ENCODE data around the gene JPH3. TPM values are rescaled to one million over a fixed set of nuclear protein-coding genes. Genes with fewer than 3 reads are reported as not detected.

The JPH3 gene
- total and polyA plus RNA-seq, 2 experiments from 2014 or later = 8.0 to 39.3 TPM

- Histone ChIP-seq H3K27ac (no peak overlapping the region), H3K36me3 (no peaks in the 10 kb centered on the region), H3K9me3 (ENCODE audit: low read depth) (no peaks in the 10 kb centered on the region), H3K4me1 (ENCODE audit: low read depth) (no peaks in the 10 kb centered on the region), H3K27me3 (no peaks in the 10 kb centered on the region), H3K4me3 (no peak overlapping the region)
- no peak for TF ChIP-seq CTCF (IDR thresholded peaks at IDR 0.05; ENCODE audit: low read depth, low read length)
- no peak for DNase-seq (ENCODE audit: low read depth in 1 of 2, low spot score in 1 of 2)
Measured at GRCh38 chr16:87665193-87665592, 62.9 kb downstream of the JPH3 start.

- Histone ChIP-seq H3K27ac (no peak overlapping the region), H3K36me3 (no peaks in the 10 kb centered on the region), H3K4me1 (ENCODE audit: low read depth) (no peaks in the 10 kb centered on the region), H3K9me3 (ENCODE audit: low read depth) (no peaks in the 10 kb centered on the region), H3K27me3 (no peaks in the 10 kb centered on the region), H3K4me3 (no peak overlapping the region)
- no peak for TF ChIP-seq CTCF (IDR thresholded peaks at IDR 0.05; ENCODE audit: low read depth, low read length)
- no peak for DNase-seq (ENCODE audit: low read depth in 1 of 2, low spot score in 1 of 2)
Measured at GRCh38 chr16:87666919-87667318, 64.6 kb downstream of the JPH3 start.

- H3K9me3 ChIP-seq (ENCODE audit: low read depth) = no peaks in the 10 kb centered on the region
- no peak for TF ChIP-seq CTCF (IDR thresholded peaks at IDR 0.05; ENCODE audit: low read depth, low read length)
- no peaks in the 10 kb centered on the region for H3K36me3 ChIP-seq
- H3K4me3 ChIP-seq = no peak overlapping the region
- no peak overlapping the region for H3K27ac ChIP-seq
- H3K27me3 ChIP-seq = no peaks in the 10 kb centered on the region
- DNase-seq (ENCODE audit: low read depth in 1 of 2, low spot score in 1 of 2) = no peak
- H3K4me1 ChIP-seq (ENCODE audit: low read depth) = no peaks in the 10 kb centered on the region
Measured at GRCh38 chr16:87667443-87667842, 65.1 kb downstream of the JPH3 start.

- no peak for DNase-seq (ENCODE audit: low read depth in 1 of 2, low spot score in 1 of 2)
- Histone ChIP-seq H3K4me1 (ENCODE audit: low read depth) (no peaks in the 10 kb centered on the region), H3K36me3 (no peaks in the 10 kb centered on the region), H3K27me3 (no peaks in the 10 kb centered on the region), H3K4me3 (no peak overlapping the region), H3K27ac (no peak overlapping the region), H3K9me3 (ENCODE audit: low read depth) (no peaks in the 10 kb centered on the region)
- TF ChIP-seq CTCF (IDR thresholded peaks at IDR 0.05; ENCODE audit: low read depth, low read length) = no peak
Measured at GRCh38 chr16:87667946-87668345, 65.6 kb downstream of the JPH3 start.

- DNase-seq (ENCODE audit: low read depth in 1 of 2, low spot score in 1 of 2) = no peak
- TF ChIP-seq CTCF (IDR thresholded peaks at IDR 0.05; ENCODE audit: low read depth, low read length) = no peak
- Histone ChIP-seq H3K27me3 (no peaks in the 10 kb centered on the region), H3K4me1 (ENCODE audit: low read depth) (no peaks in the 10 kb centered on the region), H3K36me3 (no peaks in the 10 kb centered on the region), H3K4me3 (no peak overlapping the region), H3K9me3 (ENCODE audit: low read depth) (no peaks in the 10 kb centered on the region), H3K27ac (no peak overlapping the region)
Measured at GRCh38 chr16:87669672-87670071, 67.4 kb downstream of the JPH3 start.

- TF ChIP-seq CTCF (IDR thresholded peaks at IDR 0.05; ENCODE audit: low read depth, low read length) = no peak
Measured at GRCh38 chr16:87671221-87671620, 68.9 kb downstream of the JPH3 start.

More at GRCh38 chr16:87671221-87671620, 68.9 kb downstream of the JPH3 start:
- H3K27me3 ChIP-seq = no peaks in the 10 kb centered on the region
- no peak for DNase-seq (ENCODE audit: low read depth in 1 of 2, low spot score in 1 of 2)
- no peak overlapping the region for H3K27ac ChIP-seq
- H3K4me1 ChIP-seq (ENCODE audit: low read depth) = no peaks in the 10 kb centered on the region
- H3K4me3 ChIP-seq = no peak overlapping the region
- no peaks in the 10 kb centered on the region for H3K36me3 ChIP-seq
- no peaks in the 10 kb centered on the region for H3K9me3 ChIP-seq (ENCODE audit: low read depth)
